ENCODE data around the gene C2CD2. TPM values are rescaled to one million over a fixed set of nuclear protein-coding genes. Genes with fewer than 3 reads are reported as not detected.

C2CD2 gene
- total and polyA plus RNA-seq, 2 donors (not counting 3 experiments of a cell fraction or from before 2014, with no cell fraction given), result 32.6 to 41.2 TPM

DNA sequence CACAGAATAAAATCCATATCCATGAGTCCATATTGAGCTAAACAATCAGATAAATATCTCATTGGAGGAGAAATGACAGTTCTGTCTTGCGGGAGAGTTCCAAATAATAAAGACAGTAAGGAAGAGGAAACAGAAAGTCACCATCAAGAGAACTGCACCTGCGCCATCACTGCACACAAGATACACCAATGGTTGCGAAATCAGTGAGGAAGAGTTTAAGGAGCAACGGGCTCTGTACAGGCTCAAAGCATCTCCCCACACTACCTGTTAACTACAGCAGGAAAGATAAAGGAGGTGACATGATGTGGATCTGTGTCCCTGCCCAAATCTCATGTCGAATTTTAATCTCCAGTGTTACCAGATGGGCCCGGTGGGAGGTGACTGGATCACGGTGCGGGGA is 7.8 kb downstream of the C2CD2 start:
- no peak overlapping the region for H3K27ac ChIP-seq (ENCODE audit: insufficient read depth, low read depth, low read length)
- H3K79me2 ChIP-seq (ENCODE audit: control insufficient read depth, insufficient read depth, low read length), result peaks cover 65% of the 10 kb centered on the region
- H3K9me1 ChIP-seq (replicated peaks; ENCODE audit: control insufficient read depth, extremely low read depth, insufficient read depth, low read length), result no peaks in the 10 kb centered on the region
- no TSS peak for BruUV-seq (replicated peaks)
- dilution Hi-C loops (cut with MboI; ENCODE audit: extremely low pct_ligation_motif_present, low sequenced_read_pairs), result no loop called here
- TF ChIP-seq, protein P1, sequence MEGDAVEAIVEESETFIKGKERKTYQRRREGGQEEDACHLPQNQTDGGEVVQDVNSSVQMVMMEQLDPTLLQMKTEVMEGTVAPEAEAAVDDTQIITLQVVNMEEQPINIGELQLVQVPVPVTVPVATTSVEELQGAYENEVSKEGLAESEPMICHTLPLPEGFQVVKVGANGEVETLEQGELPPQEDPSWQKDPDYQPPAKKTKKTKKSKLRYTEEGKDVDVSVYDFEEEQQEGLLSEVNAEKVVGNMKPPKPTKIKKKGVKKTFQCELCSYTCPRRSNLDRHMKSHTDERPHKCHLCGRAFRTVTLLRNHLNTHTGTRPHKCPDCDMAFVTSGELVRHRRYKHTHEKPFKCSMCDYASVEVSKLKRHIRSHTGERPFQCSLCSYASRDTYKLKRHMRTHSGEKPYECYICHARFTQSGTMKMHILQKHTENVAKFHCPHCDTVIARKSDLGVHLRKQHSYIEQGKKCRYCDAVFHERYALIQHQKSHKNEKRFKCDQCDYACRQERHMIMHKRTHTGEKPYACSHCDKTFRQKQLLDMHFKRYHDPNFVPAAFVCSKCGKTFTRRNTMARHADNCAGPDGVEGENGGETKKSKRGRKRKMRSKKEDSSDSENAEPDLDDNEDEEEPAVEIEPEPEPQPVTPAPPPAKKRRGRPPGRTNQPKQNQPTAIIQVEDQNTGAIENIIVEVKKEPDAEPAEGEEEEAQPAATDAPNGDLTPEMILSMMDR (IDR thresholded peaks at IDR 0.05; ENCODE audit: extremely low read depth in 1 of 2, insufficient read depth in 1 of 2, low read depth in 1 of 2, low read length in 2 of 2), result no peak
- no peak for TF ChIP-seq FOS (IDR thresholded peaks at IDR 0.05; ENCODE audit: borderline replicate concordance, insufficient read depth, low read length)
- TF ChIP-seq, protein P2, sequence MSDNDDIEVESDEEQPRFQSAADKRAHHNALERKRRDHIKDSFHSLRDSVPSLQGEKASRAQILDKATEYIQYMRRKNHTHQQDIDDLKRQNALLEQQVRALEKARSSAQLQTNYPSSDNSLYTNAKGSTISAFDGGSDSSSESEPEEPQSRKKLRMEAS (IDR thresholded peaks at IDR 0.05; ENCODE audit: insufficient read depth, insufficient read length), result no peak
- no peak overlapping the region for H3K9ac ChIP-seq (replicated peaks; ENCODE audit: extremely low read depth, insufficient read depth, low read length)
- no peaks in the 10 kb centered on the region for H3K36me3 ChIP-seq (ENCODE audit: control insufficient read depth in 2 of 2, extremely low read depth in 1 of 2, insufficient read depth in 2 of 2, low read length in 2 of 2)
- POLR2A ChIA-PET, result no interaction called here
- H4K20me1 ChIP-seq (replicated peaks; ENCODE audit: control insufficient read depth, extremely low read depth, insufficient read depth, low read length), result no peaks in the 10 kb centered on the region
- no peaks in the 10 kb centered on the region for H3K27me3 ChIP-seq (ENCODE audit: control insufficient read depth in 2 of 2, insufficient read depth in 2 of 2, low read length in 2 of 2)
- intact Hi-C loops (cut with micrococcal nuclease), result no loop called here
- H3K4me1 ChIP-seq (ENCODE audit: control insufficient read depth, extremely low read depth, insufficient read depth, low read length), result peaks cover 24% of the 10 kb centered on the region
- H3K4me2 ChIP-seq (ENCODE audit: insufficient read depth, low read length), result no peak overlapping the region
- H2AFZ ChIP-seq (ENCODE audit: low read depth, low read length), result no peak overlapping the region
- CTCF ChIA-PET, result no interaction called here
- no peak overlapping the region for H3K4me3 ChIP-seq (replicated peaks in 1 of 3; ENCODE audit: insufficient read depth in 1 of 3, low read depth in 1 of 3, low read length in 3 of 3)
- H3K9me3 ChIP-seq (replicated peaks; ENCODE audit: control insufficient read depth, insufficient read depth, low read length), result no peaks in the 10 kb centered on the region
- DNase-seq (ENCODE audit: low read depth, low spot score), result no peak
- FAIRE-seq, result no peak

DNA sequence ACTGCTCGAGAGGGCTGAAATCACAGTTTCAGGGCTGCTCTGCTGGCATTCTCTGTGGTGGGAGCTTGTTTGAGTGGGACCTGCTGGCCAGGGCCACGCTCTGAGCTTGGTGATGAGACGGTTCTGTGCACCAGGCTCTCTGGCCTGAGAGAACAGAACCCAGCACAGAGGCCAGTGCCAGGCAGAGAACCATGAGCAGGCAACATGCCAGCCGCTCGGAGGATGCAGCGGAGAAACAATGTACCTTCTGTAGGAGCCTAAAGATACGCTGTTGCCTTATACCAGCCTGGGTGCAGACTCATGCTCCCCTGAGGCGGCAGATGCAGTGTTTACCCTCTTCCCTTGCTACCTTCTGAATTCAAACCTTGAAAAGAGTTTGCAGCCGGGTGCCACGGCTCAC is 10.0 kb downstream of the C2CD2 start:
- Histone ChIP-seq H3K4me2 (ENCODE audit: insufficient read depth, low read length) (no peak overlapping the region), H3K9me1 (replicated peaks; ENCODE audit: control insufficient read depth, extremely low read depth, insufficient read depth, low read length) (no peaks in the 10 kb centered on the region), H4K20me1 (replicated peaks; ENCODE audit: control insufficient read depth, extremely low read depth, insufficient read depth, low read length) (no peaks in the 10 kb centered on the region), H3K27me3 (ENCODE audit: control insufficient read depth in 2 of 2, insufficient read depth in 2 of 2, low read length in 2 of 2) (no peaks in the 10 kb centered on the region), H3K79me2 (ENCODE audit: control insufficient read depth, insufficient read depth, low read length) (peaks cover 48% of the 10 kb centered on the region), H3K9me3 (replicated peaks; ENCODE audit: control insufficient read depth, insufficient read depth, low read length) (no peaks in the 10 kb centered on the region), H3K27ac (ENCODE audit: insufficient read depth, low read depth, low read length) (no peak overlapping the region), H3K4me1 (ENCODE audit: control insufficient read depth, extremely low read depth, insufficient read depth, low read length) (peaks cover 19% of the 10 kb centered on the region), H3K36me3 (ENCODE audit: control insufficient read depth in 2 of 2, extremely low read depth in 1 of 2, insufficient read depth in 2 of 2, low read length in 2 of 2) (peaks cover 0 to 5% of the 10 kb centered on the region in 2 experiments), H2AFZ (ENCODE audit: low read depth, low read length) (no peak overlapping the region), H3K4me3 (replicated peaks in 1 of 3; ENCODE audit: insufficient read depth in 1 of 3, low read depth in 1 of 3, low read length in 3 of 3) (no peak overlapping the region), H3K9ac (replicated peaks; ENCODE audit: extremely low read depth, insufficient read depth, low read length) (no peak overlapping the region)
- dilution Hi-C loops (cut with MboI; ENCODE audit: extremely low pct_ligation_motif_present, low sequenced_read_pairs), result no loop called here
- FAIRE-seq (no peak), DNase-seq (ENCODE audit: low read depth, low spot score) (no peak)
- no TSS peak for BruUV-seq (replicated peaks)
- CTCF ChIA-PET, result interaction anchor here (0.9 to 1.0 kb wide), 2 partner anchors 8 to 174 kb away, joined by 3 to 4 read pairs; no protein-coding TSS in a partner anchor
- no peak for TF ChIP-seq GATA2 (IDR thresholded peaks at IDR 0.05; ENCODE audit: insufficient read depth, insufficient read length, low read depth, low read length)
- intact Hi-C loops (cut with micrococcal nuclease), result no loop called here
- POLR2A ChIA-PET, result no interaction called here

All from endothelial cell of umbilical vein (primary cell).